K562 (cell line): ENCODE measurements around the gene OR52E5.

Experiments used
- CBFB ChIP-seq: sonication (generic); formaldehyde crosslinking; IDR thresholded peaks from 2 replicates; pipeline ENCODE4 v1.4.0; 2020; ENCODE audit warnings: mild to moderate bottlenecking, missing genetic modification reagents
- GTF2F1 ChIP-seq: IDR thresholded peaks from 2 replicates; pipeline ENCODE4 v1.6.1; 2011; ENCODE audit warnings: low read depth, low read length, improper control_type of control experiment
- ZNF311 ChIP-seq: fragments of 250-450 bp; sonication (Bioruptor Pico); IDR thresholded peaks from 2 replicates; pipeline ENCODE4 v1.4.0; 2020; ENCODE audit warnings: mild to moderate bottlenecking, moderate library complexity
- ZNF347 ChIP-seq: fragments of 450-650 bp; formaldehyde crosslinking; IDR thresholded peaks from 2 replicates; pipeline ENCODE4 v1.4.0; 2020; ENCODE audit warnings: low read depth, mild to moderate bottlenecking, moderate library complexity

DNA sequence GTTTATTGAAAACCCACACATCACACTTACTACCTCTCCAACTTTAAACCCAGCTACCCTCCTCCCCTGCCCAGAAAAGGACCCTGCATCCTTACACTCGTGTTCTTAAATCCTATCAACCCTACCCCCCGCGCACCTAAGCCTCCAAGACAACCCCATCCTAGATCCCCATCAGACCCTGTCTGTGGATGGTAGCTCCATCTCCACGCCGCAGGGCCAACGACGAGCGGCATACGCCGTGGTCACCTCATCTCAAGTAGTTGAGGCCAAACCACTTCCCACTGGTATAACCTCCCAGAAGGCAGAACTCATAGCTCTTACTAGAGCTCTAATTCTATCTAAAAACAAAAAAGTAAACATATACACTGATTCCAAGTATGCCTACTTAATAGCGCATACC is 39.7 kb downstream of the OR52E5 start:
- TF ChIP-seq GTF2F1 (no peak), CBFB (CRISPR knock-in tag) (no peak), ZNF311 (no peak), ZNF347 (CRISPR knock-in tag) (no peak)
